HG03432 (cell line): ENCODE data around the gene WBP2NL.
"Not testable (repeated sequence)": the region's sequence is repeated elsewhere in the genome, so short reads cannot be mapped to it uniquely, and the experiment has no call there.

ENCODE experiments used
- ATAC-seq: cut with Tn5 transposase; IDR thresholded peaks from one replicate; pipeline ENCODE4 v1.9.1; 2021; ENCODE audit warnings: mild to moderate bottlenecking, moderate library complexity; ENCODE audit not compliant: unreplicated experiment

Gene WBP2NL

DNA sequence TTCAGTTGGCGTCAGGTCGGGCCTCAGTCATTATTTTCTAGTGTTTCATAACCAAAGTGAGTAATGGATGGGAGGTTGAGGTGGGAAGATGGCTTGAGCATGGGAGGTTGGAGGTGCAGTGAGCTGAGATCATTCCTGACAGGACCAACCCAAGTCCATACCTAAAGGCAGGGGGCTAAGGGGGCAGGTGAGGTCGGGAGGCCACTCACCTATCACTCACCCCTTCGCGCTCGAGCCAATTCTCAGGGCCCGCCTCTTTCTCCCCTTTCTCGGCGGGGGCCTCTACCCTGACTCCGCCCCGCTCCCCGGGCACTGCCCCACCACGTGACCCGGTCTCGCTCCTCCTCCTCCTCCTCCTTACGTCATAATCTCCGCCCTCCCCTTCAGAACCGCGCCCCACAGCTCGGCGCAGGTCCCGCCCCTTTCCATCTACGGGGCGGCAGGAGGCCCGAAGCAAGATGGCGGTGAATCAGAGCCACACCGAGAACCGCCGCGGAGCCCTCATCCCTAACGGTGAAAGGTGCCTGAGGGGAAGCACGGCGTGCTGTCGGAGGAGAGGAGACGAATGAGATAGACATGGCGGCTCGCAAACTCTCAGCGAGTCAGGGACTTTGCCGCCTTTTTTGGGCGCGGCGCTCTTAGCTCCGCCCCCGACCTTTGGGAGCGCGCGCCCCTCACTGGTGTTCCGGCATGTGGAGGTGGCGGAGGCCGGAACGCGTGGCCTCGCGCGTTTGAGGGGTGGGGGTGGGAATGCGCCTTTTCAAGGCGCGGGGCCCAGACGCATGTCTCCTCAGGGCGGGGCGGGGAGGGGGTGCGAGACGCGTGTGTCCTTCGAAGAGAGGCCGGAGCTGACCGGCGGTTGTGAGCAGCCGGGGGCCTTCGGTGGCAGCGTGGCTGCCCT is at the start of gene WBP2NL:
Gene WBP2NL, plus strand, starts transcription at position 428 of the 901 bp plus-strand sequence. Its CDS starts 31 bp downstream, at position 459.
- ATAC-seq, result peak; percentile 90

DNA sequence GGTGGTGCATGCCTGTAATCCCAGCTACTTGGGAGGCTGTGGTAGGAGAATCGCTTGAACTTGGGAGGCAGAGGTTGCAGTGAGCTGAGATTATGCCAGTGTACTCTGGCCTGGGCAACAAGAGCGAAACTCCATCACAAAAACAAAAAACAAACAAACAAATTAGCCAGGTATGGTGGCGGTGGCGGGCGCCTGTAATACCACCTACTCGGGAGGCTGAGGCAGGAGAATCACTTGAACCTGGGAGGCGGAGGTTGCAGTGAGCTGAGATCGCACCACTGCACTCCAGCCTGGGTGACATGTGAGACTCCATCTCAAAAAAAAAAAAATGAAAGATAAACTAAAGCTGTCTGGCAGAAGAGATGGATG is 49.7 kb upstream of the WBP2NL start:
- not testable (repeated sequence) for ATAC-seq

DNA sequence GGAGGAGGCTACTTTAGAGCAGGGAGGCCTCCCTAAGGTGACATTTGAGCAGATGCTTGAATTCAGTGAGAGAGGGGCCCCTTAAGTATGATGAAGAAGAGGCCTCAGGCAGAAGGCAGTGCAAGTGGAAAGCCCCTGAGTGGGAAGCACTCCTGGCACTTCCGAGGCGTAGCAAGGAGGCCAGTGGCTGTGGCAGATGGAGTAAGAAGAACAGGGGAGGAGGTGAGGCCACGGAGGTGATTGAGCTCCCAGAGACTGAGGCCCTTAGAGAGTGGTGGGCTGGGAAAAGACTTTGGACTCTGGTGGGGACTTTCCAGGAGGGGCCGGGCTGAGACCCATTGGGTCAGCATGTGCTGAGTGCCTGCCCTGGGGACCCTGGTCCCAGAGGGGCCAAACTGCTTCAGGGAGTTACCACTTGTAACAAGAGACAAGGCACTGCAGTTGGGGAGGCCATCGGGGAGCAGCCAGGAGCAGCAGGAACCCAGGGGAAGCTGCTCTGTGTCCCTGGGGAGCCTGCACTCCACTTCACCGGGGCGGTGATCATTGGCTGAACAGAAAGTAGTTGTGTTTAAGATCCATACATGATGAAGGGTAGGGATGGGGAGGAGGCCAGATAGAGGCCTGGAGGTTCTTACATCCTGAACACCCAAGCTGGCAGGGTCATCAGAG is 49.2 kb upstream of the WBP2NL start:
- no peak for ATAC-seq

DNA sequence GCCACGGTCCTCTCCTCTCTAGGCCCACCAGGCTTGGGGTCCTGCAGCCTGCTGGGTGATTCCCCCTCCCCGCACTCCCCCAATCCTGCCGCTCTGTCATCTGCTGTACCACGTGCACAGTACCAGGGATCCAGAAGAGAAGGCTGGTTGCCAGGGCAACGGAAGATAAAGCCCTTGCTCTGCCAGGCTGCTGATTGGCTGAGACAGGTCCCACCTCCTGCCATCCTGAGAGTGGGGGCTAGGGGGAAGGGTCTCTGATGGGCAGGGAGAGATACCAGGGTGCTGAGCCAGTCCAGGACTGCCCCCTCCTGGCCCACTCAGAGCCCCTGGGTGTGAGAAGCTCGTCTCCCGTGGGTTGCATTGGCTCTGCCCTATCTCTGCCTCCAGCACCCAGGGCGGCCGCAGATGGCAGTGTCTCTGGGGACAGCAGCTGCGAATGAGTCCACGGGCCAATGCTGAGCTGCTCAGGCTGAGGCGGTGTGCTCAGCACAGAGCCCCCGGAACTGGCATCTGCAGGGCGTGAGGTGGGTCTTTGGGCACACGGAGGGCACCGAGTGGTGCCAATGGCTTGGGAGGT is 46.6 kb upstream of the WBP2NL start, which contains the start of gene SMIM45:
Gene SMIM45, plus strand, starts transcription at position 253 of the 577 bp plus-strand sequence.
- no peak for ATAC-seq

DNA sequence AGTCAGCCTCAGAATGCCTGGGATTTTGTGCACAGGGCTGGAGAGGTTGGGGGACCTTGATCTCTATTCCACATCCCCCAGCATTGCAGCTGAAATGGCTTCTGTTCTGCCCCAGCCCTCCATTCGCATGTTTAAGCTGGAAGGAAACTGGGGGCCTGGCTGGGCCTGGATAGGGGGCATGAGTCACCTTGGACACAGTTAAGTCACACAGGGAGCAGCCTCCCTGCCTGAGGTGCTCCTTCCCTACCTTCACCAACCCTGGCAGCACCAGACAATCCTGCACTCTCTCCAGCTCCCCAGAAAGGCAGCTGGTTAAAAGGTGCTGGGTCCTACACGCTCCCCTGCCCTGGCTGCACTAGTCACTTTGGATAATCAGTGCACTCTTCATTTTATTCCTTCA is 45.9 kb upstream of the WBP2NL start:
- ATAC-seq, result no peak

GRCh38 chr22:41957941-41958556 is 40.5 kb upstream of the WBP2NL start:
- no peak for ATAC-seq

- ATAC-seq, result no peak
These were observed 35.0 kb upstream of the WBP2NL start for GRCh38 chr22:41963453-41964111.

GRCh38 chr22:41964112-41964491 is 34.5 kb upstream of the WBP2NL start:
- ATAC-seq, result no peak

DNA sequence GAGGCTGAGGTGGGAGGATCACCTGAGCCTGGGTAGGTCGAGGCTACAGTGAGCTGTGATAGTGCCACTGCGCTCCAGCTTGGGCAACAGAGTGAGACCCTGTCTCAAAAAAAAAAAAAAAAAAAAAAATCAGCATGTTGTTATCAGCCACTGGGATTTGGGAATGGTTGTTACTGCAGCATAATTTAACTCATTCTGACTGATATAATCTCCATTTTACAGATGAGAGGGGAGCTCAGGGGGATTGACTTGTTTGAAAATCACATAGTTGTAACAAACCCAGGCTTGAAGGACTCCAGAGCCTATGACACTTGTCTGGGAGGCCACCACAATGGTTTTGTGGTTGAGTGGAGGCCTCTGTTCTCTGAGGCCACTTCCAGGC is 32.4 kb upstream of the WBP2NL start:
- ATAC-seq, result no peak

DNA sequence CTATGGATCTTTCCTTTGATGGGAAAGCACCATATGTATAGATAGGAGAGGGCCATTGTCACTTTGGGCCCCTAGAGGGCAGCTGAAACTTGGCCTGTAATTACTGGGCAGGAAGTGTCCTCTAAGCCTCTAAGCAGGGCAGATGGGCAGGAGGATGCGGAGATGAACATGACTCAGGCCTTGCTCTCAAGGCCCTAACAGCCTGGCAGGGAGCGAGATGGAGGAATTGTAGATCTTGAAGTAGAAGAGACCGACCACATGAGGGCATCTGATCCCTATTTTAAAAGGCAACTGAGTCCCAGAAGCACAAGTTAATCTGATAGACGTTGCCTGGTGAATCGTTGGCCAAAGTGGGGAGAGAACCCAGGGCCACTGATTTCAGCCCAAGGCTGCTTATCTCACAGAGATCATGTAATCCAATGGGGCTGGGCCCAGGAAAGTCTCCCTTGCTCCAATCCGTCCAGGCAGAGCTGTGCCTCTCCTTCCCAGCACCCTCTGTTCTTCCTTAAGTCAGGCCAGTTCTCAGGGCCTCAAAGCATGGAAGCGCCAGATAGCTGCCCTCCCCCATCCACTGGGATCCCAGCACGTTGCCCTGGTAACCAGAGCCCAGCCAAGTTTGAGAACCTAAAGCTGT is 31.9 kb upstream of the WBP2NL start:
- ATAC-seq, result no peak

- no peak for ATAC-seq
These were observed 30.0 kb upstream of the WBP2NL start for GRCh38 chr22:41968601-41969000.

DNA sequence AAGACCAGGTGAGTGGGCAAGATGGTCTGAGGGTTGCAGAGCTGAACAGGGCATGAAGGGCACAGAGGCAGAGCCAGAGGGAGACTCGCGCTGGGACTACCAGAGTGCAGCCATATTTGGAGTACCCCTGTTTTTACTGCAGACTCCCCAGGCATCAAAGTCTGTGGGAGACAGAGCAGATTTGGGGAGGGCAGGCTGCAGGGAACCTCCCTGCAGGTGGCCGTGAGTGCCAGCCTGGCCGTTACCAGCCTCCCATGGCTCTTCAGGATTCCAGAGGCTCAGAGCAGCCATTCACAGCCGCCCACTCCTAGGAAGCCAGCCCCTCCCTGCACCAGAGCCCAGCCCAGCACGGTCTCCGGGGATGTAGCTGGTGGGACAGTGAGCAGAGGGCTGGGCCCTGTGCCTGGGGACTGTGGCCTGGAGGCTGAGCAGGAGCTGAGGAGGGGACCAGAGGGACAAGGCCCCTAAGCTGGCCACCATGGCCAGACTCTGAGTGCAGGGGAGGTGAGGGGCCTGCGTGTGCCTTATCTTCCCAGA is 29.4 kb upstream of the WBP2NL start, which contains the start of gene SEPTIN3:
Gene SEPTIN3, plus strand, starts transcription at position 334 of the 537 bp plus-strand sequence. CDS start 2,050 bp downstream, outside the sequence.
- no peak for ATAC-seq

- no peak for ATAC-seq
These were observed 28.0 kb upstream of the WBP2NL start for GRCh38 chr22:41970601-41971000.

DNA sequence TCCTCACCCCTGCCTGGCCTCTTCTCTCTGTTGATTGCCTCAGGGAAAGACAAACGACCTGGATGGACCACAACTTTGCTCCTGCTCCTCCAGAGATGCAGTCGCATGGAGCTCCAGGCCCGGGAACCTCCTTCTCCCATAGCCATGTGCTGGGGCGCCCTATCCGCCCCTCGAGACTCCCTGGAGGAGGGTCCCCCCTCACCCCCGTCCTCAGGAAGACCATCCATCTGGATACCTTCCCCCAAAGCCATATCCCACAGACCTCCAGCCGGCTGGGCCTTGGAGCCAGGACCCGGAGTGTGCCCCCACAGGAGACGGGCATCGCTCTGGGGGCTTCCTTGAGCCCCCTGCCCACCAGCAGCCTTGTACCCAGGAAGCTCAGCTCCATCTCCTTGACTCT is 27.2 kb upstream of the WBP2NL start:
- ATAC-seq, result no peak

DNA sequence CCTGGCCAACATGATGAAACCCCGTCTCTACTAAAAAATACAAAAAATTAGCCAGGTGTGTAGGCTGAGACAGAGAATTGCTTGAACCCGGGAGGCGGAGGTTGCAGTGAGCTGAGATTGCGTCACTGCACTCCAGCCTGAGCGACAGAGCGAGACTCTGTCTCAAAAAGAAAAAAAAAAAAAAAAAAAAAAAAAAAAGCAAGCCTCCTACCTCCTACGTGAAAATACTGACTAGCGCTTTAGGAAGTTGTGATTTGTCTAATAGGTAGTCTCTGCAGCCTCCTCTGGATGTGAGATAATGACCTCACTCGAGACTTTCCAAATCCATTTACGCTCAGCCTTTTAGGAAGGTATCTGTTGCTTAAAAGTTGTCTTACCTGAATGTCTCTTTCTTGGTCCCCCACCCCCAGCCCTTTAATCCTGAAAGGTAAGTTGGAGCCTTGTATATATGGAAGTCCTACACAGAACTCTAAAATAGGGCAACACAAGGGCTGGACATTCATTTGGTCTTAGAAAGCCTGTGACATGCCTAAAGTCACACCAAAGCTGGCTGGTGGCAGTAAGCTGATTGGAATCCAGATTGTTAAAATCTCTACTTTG is 23.8 kb upstream of the WBP2NL start:
- no peak for ATAC-seq

GRCh38 chr22:41975299-41976069 is 23.1 kb upstream of the WBP2NL start:
- no peak for ATAC-seq

- ATAC-seq, result no peak
These were observed 22.3 kb upstream of the WBP2NL start for GRCh38 chr22:41976070-41976901.
